PFSK-1 (cell line): ENCODE results near the gene PRKAR2A.

Source experiments
- FOXP2 ChIP-seq: optimal IDR thresholded peaks from 2 replicates; pipeline ENCODE3; 2011; ENCODE audit warnings: borderline replicate concordance, control low read depth, inconsistent platforms; ENCODE audit not compliant: insufficient read depth; ENCODE audit errors: extremely low read length, extremely low read depth
- POLR2AphosphoS5 ChIP-seq: IDR thresholded peaks from 2 replicates; pipeline ENCODE4 v1.6.1; 2012; ENCODE audit warnings: low read depth, mild to moderate bottlenecking, control low read depth, low read length, moderate library complexity
- REST ChIP-seq, 2 experiments: IDR thresholded peaks; 2 replicates each; pipeline versions ENCODE4 v1.6.1 to v1.8.0; 2011 to 2012; ENCODE audit warnings: low read depth in 2 of 2, low read length in 2 of 2, control low read depth in 1 of 2, inconsistent platforms in 1 of 2, mild to moderate bottlenecking in 1 of 2, moderate library complexity in 1 of 2; ENCODE audit not compliant: insufficient read depth in 1 of 2
- SIN3A ChIP-seq: IDR thresholded peaks from 2 replicates; pipeline ENCODE4 v1.6.1; 2012; ENCODE audit warnings: mild to moderate bottlenecking, low read length, moderate library complexity, borderline replicate concordance; ENCODE audit not compliant: insufficient read depth
- TAF1 ChIP-seq: IDR thresholded peaks from 2 replicates; pipeline ENCODE4 v1.6.1; 2012; ENCODE audit warnings: low read length, control low read depth, borderline replicate concordance; ENCODE audit not compliant: insufficient read depth

PRKAR2A gene

GRCh38 chr3:48855681-48856447 is 8.2 kb upstream of the PRKAR2A start:
- no peak for TF ChIP-seq POLR2AphosphoS5
- TF ChIP-seq REST (IDR thresholded peaks at IDR 0.05; ENCODE audit: insufficient read depth in 1 of 2, low read depth in 2 of 2, low read length in 2 of 2) = no peak
- TF ChIP-seq SIN3A = no peak
- no peak for TF ChIP-seq FOXP2
- TF ChIP-seq TAF1 = no peak

GRCh38 chr3:48852151-48852550 is 4.5 kb upstream of the PRKAR2A start:
- TF ChIP-seq FOXP2 = no peak
- TF ChIP-seq TAF1 = no peak
- TF ChIP-seq SIN3A = no peak
- TF ChIP-seq POLR2AphosphoS5 = no peak
- no peak for TF ChIP-seq REST (IDR thresholded peaks at IDR 0.05; ENCODE audit: insufficient read depth in 1 of 2, low read depth in 2 of 2, low read length in 2 of 2)

GRCh38 chr3:48851407-48851806 is 3.7 kb upstream of the PRKAR2A start:
- TF ChIP-seq REST (IDR thresholded peaks at IDR 0.05; ENCODE audit: insufficient read depth in 1 of 2, low read depth in 2 of 2, low read length in 2 of 2) = no peak
- no peak for TF ChIP-seq POLR2AphosphoS5
- TF ChIP-seq FOXP2 = no peak
- no peak for TF ChIP-seq TAF1
- TF ChIP-seq SIN3A = no peak

- TF ChIP-seq SIN3A (no peak), TAF1 (no peak), FOXP2 (no peak), POLR2AphosphoS5 (no peak)
Measured at GRCh38 chr3:48848816-48849515, 1.3 kb upstream of the PRKAR2A start.

- TF ChIP-seq FOXP2 (no peak), SIN3A (no peak), REST (IDR thresholded peaks at IDR 0.05; ENCODE audit: insufficient read depth in 1 of 2, low read depth in 2 of 2, low read length in 2 of 2) (no peak), TAF1 (no peak), POLR2AphosphoS5 (no peak)
Measured at GRCh38 chr3:48847053-48847503, 596 bp downstream of the PRKAR2A start.
